Muscle of leg (tissue), 11 donors: Measurements from ENCODE around the gene NAALADL1. TPM values are rescaled to one million over a fixed set of nuclear protein-coding genes. Genes with fewer than 3 reads are reported as not detected.
A peak's percentile ranks its signal among the peaks of the same experiment; 100 is the strongest.

Source experiments
- DNase-seq: peaks from one replicate; pipeline ENCODE4 v3.0.0; 2013
- H3K27ac ChIP-seq: one replicate; pipeline ENCODE4 v1.5.1; 2013; ENCODE audit warnings: mild to moderate bottlenecking, low read length, control low read depth
- H3K27me3 ChIP-seq: one replicate; pipeline ENCODE4 v1.6.1; 2013; ENCODE audit warnings: low read length; ENCODE audit not compliant: control insufficient read depth, insufficient read depth
- H3K36me3 ChIP-seq: one replicate; pipeline ENCODE4 v1.6.1; 2013; ENCODE audit warnings: low read length; ENCODE audit not compliant: control insufficient read depth, insufficient read depth
- H3K4me1 ChIP-seq: one replicate; pipeline ENCODE4 v1.6.1; 2013; ENCODE audit warnings: low read length; ENCODE audit not compliant: control insufficient read depth, insufficient read depth
- H3K4me3 ChIP-seq: one replicate; pipeline ENCODE4 v1.5.1; 2013; ENCODE audit warnings: low read length, control low read depth
- H3K9me3 ChIP-seq: replicated peaks from 2 replicates; pipeline ENCODE4 v1.6.1; 2013; ENCODE audit warnings: low read depth, low read length; ENCODE audit not compliant: control insufficient read depth
- whole genome bisulfite sequencing: methylation state at CpG from one replicate; pipeline ENCODE4 v1.1.5; 2013; ENCODE audit warnings: missing lambda C conversion rate; ENCODE audit not compliant: insufficient coverage; 5-methylcytosine and 5-hydroxymethylcytosine counted together
- polyA plus RNA-seq, 8 donors: library from polyadenylated mRNA; unstranded; fragments of 120-200 nt; gene quantifications; one replicate each; pipeline versions ENCODE4 v1.2.1 to v1.2.3, GENCODE V29; 2013; ENCODE audit warnings: inconsistent platforms in 1 of 8, low replicate concordance in 1 of 8; ENCODE audit not compliant: insufficient read length in 8 of 8, insufficient read depth in 1 of 8
- total RNA-seq: library from RNA; stranded (reverse); fragments of 120-200 nt; gene quantifications from one replicate; pipeline ENCODE4 v1.2.4, GENCODE V29; 2013

The NAALADL1 gene
- total and polyA plus RNA-seq, 9 donors = 6.2 to 14.0 (median 10.7) TPM

DNA sequence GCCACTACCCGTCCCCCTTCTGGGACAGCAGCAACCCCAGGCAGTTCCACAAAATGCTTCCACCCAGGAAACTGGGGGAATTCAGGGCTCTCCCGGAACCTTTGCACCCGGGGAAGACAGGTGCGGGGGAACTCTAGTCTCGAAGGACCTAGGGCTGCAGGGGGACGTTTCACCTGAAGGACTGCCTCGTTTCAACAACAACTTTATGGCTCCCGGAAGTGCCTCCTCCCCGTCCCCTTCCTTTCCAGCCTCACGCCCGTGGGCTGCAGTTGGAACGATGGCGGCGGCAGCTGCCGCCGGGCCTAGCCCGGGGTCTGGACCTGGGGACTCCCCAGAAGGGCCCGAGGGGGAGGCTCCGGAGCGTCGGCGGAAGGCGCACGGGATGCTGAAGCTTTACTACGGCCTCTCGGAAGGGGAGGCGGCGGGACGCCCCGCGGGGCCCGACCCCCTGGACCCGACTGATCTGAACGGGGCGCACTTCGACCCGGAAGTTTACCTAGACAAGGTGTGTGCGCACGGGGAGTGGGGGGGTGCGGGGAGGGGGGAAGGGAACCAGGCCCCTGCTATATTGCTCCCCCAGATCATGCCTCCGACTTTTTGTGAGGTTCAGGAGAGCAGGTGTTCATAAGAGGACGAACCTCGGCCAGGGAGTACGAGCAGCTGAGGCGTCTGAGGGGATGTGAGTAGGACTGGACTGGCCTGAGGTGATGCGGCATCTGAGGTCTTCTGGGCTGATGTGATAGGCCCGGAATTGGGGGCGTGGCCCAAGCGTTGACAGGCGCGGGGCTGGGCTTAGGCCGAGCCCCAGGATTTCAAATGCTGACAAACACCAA lies 37.8 kb upstream of the NAALADL1 start, which contains the start of gene VPS51:
Gene VPS51, plus strand, starts transcription at position 241 of the 833 bp plus-strand sequence. Its CDS starts 37 bp downstream, at position 278.
- peak within 1 kb of the TSS; percentile 90 for H3K4me3 ChIP-seq
- DNase-seq = peak; percentile 96
- H3K36me3 ChIP-seq = peaks cover 3% of the 10 kb centered on the region
- H3K27ac ChIP-seq = peak within 1 kb of the TSS; percentile 87
- H3K27me3 ChIP-seq = no peaks in the 10 kb centered on the region
- under 1% methylated on average over 36 of the region's 52 CpGs for WGBS
- peaks cover 9% of the 10 kb centered on the region for H3K4me1 ChIP-seq
- H3K9me3 ChIP-seq = no peaks in the 10 kb centered on the region

DNA sequence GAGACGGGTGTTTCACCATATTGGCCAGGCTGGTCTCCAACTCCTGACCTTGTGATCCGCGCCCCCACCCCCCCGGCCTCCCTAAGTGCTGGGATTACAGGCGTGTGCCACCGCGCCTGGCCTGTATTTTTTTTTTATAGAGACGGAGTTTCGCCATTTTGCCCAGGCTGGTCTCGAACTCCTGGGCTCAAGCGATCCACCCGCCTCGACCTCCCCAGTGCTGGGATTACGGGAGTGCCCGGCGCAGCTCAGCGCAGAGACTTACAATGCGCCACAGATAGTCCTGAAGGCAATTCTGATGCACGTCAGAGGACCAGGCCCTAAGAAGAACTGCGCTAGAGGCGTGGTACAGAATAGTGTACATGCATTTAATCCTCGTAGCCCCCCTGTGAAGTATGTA lies 37.1 kb upstream of the NAALADL1 start:
- Histone ChIP-seq H3K4me1 (peaks cover 9% of the 10 kb centered on the region), H3K36me3 (peaks cover 3% of the 10 kb centered on the region), H3K27ac (peak overlapping the region; percentile 21), H3K27me3 (no peaks in the 10 kb centered on the region), H3K4me3 (peak overlapping the region; percentile 90), H3K9me3 (no peaks in the 10 kb centered on the region)
- WGBS = 78% methylated on average over 22 of the region's 22 CpGs
- no peak for DNase-seq

DNA sequence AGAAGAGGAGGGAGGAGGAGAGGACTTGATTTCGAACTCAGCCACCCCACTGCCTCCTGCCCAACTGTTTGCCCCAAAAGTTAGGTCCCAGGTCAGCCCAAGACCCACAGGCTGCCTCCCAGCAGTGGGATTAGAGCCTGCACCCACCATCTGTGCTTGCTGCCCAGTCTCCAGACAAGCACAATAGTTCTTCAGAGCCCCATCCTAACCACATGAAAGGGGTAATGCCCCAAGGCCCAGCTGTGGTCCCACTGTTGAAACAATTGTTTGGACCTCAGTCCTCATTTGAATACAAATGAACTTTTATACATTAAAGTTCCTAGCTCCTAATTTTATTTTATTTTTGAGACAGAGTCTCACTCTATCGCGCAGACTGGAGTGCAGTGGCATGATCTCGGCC lies 32.3 kb upstream of the NAALADL1 start:
- Histone ChIP-seq H3K27ac (no peak overlapping the region), H3K27me3 (no peaks in the 10 kb centered on the region), H3K9me3 (no peaks in the 10 kb centered on the region), H3K36me3 (peaks cover 41% of the 10 kb centered on the region), H3K4me1 (peaks cover 2% of the 10 kb centered on the region), H3K4me3 (no peak overlapping the region)
- 100% methylated on average over 3 of the region's 4 CpGs for WGBS
- no peak for DNase-seq

DNA sequence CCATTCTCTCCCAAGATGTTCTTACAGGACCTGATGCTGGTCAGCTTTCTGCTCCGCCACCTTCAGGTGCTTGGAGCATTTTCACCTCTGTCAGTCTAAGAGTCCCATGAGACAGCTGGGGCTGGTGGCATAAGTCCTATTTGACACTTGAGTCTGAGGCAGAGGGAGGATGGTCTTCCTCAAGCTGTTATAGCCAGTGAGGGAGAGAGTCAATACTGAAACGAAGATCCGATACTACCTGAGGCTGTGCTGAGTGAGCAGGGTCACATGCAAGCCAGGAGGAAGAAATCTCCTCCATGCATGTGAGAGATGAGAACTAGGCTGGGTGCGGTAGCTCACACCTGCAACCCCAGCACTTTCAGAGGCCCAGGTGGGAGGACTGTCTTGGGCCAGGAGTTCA lies 31.3 kb upstream of the NAALADL1 start:
- WGBS = 100% methylated on average over 2 of the region's 4 CpGs
- Histone ChIP-seq H3K27ac (no peak overlapping the region), H3K9me3 (no peaks in the 10 kb centered on the region), H3K4me1 (peaks cover 8% of the 10 kb centered on the region), H3K4me3 (no peak overlapping the region), H3K36me3 (peaks cover 48% of the 10 kb centered on the region), H3K27me3 (no peaks in the 10 kb centered on the region)
- DNase-seq = no peak

DNA sequence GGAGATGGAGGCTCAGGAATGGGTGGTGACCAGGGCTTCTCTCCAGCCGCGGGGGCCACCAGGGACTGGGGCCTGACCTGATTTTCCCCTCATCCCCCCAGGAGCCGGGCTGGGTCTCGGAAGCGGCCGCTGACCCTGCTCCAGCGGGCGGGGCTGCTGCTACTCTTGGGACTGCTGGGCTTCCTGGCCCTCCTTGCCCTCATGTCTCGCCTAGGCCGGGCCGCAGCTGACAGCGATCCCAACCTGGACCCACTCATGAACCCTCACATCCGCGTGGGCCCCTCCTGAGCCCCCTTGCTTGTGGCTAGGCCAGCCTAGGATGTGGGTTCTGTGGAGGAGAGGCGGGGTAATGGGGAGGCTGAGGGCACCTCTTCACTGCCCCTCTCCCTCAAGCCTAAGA lies 29.5 kb upstream of the NAALADL1 start:
- DNase-seq = no peak
- Histone ChIP-seq H3K4me3 (no peak overlapping the region), H3K4me1 (peaks cover 16% of the 10 kb centered on the region), H3K36me3 (peaks cover 48% of the 10 kb centered on the region), H3K27me3 (no peaks in the 10 kb centered on the region), H3K27ac (no peak overlapping the region), H3K9me3 (no peaks in the 10 kb centered on the region)
- 90% methylated on average over 12 of the region's 15 CpGs for WGBS

DNA sequence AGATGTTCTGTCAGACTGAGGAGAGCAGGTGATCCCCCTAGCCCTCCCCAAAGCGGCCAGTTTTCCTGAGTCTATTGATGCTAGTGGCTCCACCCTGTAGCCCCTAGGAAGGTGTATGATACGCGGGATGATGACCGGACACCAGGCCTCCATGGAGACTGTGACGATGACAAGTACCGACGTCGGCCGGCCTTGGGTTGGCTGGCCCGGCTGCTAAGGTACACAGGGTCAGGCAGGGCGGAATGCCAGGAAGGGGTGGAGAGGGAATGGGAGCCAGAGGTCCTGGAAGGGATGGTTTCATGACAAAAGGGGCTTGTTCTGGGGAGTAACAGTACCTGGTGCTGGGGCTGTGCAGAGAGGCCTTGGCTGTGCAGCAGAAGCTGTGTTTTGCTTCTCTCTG lies 28.9 kb upstream of the NAALADL1 start:
- Histone ChIP-seq H3K9me3 (no peaks in the 10 kb centered on the region), H3K4me1 (peaks cover 16% of the 10 kb centered on the region), H3K4me3 (no peak overlapping the region), H3K36me3 (peaks cover 48% of the 10 kb centered on the region), H3K27ac (no peak overlapping the region), H3K27me3 (no peaks in the 10 kb centered on the region)
- no peak for DNase-seq
- WGBS = 89% methylated on average over 11 of the region's 11 CpGs

DNA sequence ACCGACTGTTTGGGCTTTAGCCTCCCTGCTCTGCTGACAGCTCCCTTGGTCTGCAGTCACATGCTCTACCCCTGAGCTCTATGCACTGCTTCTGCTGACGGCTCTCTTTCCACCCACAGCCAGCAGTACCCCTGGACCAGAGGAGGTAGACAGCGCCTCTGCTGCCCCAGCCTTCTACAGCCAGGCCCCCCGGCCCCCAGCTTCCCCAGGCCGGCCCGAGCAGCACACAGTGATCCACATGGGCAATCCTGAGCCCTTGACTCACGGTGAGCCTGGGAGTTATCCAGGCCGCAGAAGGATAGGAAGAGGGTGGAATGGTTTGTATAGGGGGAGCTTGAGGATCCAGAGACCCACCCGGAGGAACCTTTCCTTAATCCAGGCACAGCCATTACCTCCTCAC lies 28.5 kb upstream of the NAALADL1 start:
- Histone ChIP-seq H3K36me3 (peaks cover 48% of the 10 kb centered on the region), H3K27ac (no peak overlapping the region), H3K4me1 (peaks cover 16% of the 10 kb centered on the region), H3K9me3 (no peaks in the 10 kb centered on the region), H3K27me3 (no peaks in the 10 kb centered on the region), H3K4me3 (no peak overlapping the region)
- no peak for DNase-seq
- 80% methylated on average over 5 of the region's 9 CpGs for WGBS

DNA sequence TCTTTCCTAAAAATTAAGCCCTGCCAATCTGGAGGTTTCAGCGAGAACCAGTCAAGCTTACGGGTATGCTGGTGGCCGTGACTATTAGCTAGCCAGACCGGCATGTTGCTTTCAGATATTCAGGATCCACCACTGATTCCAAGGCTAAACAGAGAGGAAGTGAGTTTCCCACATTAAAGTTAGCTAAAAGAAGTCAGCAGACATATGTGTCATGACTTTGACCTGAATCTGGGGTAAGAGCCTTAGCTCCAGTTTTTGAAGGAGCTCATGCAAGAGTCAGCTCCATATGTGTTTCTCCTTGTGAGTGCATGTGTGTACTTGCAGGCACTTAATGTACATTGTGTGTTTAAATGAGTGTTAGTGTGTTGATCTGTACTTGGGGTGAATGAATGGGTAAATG lies 27.1 kb upstream of the NAALADL1 start:
- H3K4me3 ChIP-seq = no peak overlapping the region
- peaks cover 53% of the 10 kb centered on the region for H3K36me3 ChIP-seq
- no peak overlapping the region for H3K27ac ChIP-seq
- WGBS = 94% methylated on average over 4 of the region's 4 CpGs
- no peaks in the 10 kb centered on the region for H3K27me3 ChIP-seq
- H3K4me1 ChIP-seq = peaks cover 16% of the 10 kb centered on the region
- no peak for DNase-seq
- no peaks in the 10 kb centered on the region for H3K9me3 ChIP-seq

DNA sequence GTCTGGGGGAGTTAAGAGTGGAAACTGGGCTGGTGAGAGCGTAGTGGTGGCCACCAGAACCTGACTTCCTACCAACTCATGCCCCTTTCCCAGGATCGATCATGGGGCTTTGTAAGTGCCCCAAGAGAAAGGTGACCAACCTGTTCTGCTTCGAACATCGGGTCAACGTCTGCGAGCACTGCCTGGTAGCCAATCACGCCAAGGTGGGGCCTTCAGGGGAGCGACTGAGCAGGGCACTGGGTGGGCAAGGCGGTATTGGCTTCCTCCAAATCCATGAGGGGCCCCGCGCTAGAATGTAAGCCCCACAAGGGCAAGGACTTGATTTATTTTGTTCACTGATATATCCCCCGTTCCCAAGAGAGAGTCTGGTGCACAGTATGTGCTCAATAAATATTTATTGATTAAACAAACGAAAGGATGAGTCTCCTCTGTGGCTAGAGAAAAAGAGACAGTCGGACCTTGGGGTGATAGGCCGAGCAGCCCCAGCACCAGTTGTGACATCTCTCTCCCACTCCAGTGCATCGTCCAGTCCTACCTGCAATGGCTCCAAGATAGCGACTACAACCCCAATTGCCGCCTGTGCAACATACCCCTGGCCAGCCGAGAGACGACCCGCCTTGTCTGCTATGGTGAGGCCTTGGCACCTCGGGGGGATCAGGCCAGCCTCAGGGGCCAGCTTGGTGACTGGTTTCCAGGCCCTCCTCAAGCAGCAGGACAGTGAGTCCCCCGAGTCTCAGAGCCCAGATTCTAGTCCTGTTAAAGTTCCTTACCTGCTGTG lies 26.4 kb upstream of the NAALADL1 start:
- no peak for DNase-seq
- peak overlapping the region; percentile 98 for H3K27ac ChIP-seq
- H3K36me3 ChIP-seq = peaks cover 58% of the 10 kb centered on the region
- peaks cover 16% of the 10 kb centered on the region for H3K4me1 ChIP-seq
- H3K27me3 ChIP-seq = no peaks in the 10 kb centered on the region
- peak overlapping the region; percentile 73 for H3K4me3 ChIP-seq
- H3K9me3 ChIP-seq = no peaks in the 10 kb centered on the region
- 49% methylated on average over 14 of the region's 23 CpGs for WGBS
